C4-2B (cell line): ENCODE results near the gene NUB1.

Experiments
- H3K27ac ChIP-seq: fragments of 450-650 bp; 2 replicates; pipeline ENCODE4 v1.5.1; 2017
- CTCF ChIP-seq: fragments of 450-650 bp; conservative IDR thresholded peaks from 2 replicates; pipeline ENCODE4 v1.5.1; 2017; ENCODE audit warnings: mild to moderate bottlenecking
- ZFX ChIP-seq: fragments of 450-650 bp; IDR thresholded peaks from 2 replicates; pipeline ENCODE4 v1.6.1; 2017

Gene NUB1

DNA sequence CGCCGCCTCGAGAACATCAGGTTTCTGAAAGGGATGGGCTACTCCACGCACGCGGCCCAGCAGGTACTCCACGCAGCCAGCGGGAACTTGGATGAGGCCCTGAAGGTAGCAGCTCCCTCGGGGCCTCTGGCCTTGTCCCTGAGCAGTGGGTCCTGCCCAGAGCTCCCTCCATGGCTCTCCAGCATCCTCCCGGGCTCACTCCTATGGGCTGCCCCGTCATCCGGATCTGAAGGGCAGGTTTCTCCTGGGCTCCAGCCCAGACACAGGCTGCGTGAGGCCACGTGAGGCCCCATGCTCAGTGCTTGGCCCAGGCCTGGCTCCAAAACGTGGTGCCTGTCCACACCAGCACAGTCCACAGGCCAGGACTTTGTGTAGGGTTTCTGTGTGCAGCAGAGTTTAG lies 32.5 kb downstream of the NUB1 start:
- TF ChIP-seq ZFX = no peak
- TF ChIP-seq CTCF = no peak
- no peak overlapping the region for H3K27ac ChIP-seq

DNA sequence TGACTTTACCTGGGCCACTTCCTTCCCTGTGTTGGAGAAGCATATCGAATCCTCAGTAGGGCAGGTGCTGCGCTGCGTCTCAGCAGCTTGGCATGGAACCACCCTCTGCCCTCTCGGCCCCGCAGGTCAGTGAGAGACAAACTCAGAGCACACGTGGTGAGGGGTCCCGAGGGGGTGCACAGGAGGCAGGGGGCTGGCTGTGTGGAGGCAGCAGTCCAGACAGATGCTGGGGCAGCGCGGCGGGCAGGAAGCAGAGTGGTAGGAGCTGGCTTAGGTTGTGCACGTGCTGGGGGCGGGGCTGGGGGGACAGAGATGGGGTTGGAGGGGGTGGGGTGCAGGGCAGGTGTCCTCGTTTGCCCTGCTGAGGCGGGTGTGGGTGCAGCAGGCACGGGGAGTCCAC lies 33.1 kb downstream of the NUB1 start:
- no peak overlapping the region for H3K27ac ChIP-seq
- TF ChIP-seq CTCF (no peak), ZFX (no peak)

- TF ChIP-seq CTCF = no peak
- TF ChIP-seq ZFX = no peak
- no peak overlapping the region for H3K27ac ChIP-seq
Observed at GRCh38 chr7:151375530-151376217, 34.1 kb downstream of the NUB1 start.

DNA sequence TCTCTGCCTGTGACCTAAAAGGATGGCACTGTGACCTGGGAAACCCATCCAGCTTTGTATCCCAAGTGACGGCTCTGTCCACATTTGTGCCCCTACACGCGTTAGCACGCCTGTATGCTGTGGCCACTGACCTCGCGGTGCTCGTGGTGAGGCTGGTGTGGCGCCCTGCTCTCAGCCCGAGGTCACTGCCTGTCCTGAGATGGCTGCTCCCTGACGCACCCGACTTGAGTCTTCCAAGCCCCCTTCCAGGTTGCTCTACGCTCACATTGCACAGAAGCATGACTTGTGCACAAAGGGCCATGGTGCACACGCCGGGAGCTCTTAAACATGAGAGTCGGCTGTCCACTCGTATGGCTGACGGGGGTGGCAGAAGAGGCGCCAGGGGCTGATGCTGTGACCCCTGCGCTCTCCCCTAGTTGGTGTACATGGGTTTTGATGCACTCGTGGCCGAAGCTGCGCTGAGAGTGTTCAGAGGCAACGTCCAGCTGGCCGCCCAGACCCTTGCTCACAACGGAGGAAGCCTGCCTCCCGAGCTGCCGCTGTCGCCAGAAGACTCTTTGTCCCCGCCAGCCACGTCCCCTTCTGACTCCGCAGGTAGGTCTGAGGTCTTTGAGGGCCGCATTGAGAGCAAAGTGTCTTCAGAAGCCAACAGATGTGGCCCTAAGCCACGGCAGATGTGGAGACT lies 34.7 kb downstream of the NUB1 start:
- no peak overlapping the region for H3K27ac ChIP-seq
- TF ChIP-seq CTCF (no peak), ZFX (no peak)

GRCh38 chr7:151377406-151377805 lies 35.8 kb downstream of the NUB1 start:
- H3K27ac ChIP-seq = no peak overlapping the region
- TF ChIP-seq ZFX (no peak), CTCF (no peak)

- H3K27ac ChIP-seq = no peak overlapping the region
- TF ChIP-seq CTCF (no peak), ZFX (no peak)
Observed at GRCh38 chr7:151378011-151378410, 36.4 kb downstream of the NUB1 start.

DNA sequence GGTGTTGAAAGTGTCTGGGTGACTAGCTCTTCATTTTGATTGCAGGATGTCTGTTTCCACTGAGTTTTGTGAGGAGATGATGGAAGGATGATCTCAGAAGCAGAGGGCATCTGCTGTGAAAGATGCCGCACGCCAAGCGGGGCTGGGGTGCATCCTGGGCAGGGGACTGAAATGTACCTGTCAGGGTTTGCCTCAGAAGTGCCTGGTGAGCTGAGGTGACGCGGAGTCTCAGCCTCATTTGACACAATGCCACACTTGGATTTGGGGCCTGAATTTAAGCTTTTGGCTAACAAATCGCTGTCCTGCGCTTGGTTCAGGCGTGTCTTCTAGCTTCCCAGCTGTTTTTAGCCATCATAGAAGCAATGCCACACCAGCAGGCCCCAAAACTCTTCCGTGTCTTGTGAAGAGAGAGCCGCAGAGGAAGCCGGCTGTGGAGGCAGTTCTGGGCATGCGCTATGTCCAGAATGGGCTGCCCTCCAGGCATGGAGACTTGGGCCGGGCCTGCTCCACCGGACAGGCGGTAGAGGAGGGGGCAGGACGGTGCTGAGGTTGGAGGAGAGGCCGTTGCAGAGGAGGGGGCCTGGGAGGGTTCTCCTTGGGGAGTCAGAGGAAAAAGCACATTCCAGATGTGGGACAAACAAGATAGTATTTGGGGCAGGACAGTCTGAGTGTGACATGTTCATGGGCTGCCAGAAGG lies 37.0 kb downstream of the NUB1 start:
- H3K27ac ChIP-seq = no peak overlapping the region
- TF ChIP-seq CTCF (no peak), ZFX (no peak)
